Gastrocnemius medialis (tissue), 4 donors: ENCODE results near the gene DENND6B. TPM values are rescaled to one million over a fixed set of nuclear protein-coding genes. Genes with fewer than 3 reads are reported as not detected.
A peak's percentile ranks its signal among the peaks of the same experiment; 100 is the strongest.

ENCODE experiments used
- ATAC-seq, 2 donors: fragments of 150-250 bp; one replicate each; pipeline ENCODE4 v1.9.1; 2016
- DNase-seq, 2 donors: peaks; one replicate each; pipeline ENCODE4 v3.0.0-alpha.2; 2019
- H3K27ac ChIP-seq, 4 donors: fragments of 200-600 bp; sonication (generic); 1 replicate in 1 of 4; 2 replicates in 3 of 4; pipeline ENCODE4 v1.5.1; 2016 to 2018; ENCODE audit warnings: mild to moderate bottlenecking in 2 of 4, moderate library complexity in 1 of 4
- H3K27me3 ChIP-seq, 3 donors: fragments of 200-600 bp; sonication (generic) in 2 of 3; 1 replicate in 1 of 3; 2 replicates in 2 of 3; pipeline versions ENCODE4 v1.5.1 to v1.6.0; 2016 to 2019; ENCODE audit warnings: mild to moderate bottlenecking in 1 of 3, moderate library complexity in 1 of 3
- H3K36me3 ChIP-seq, 2 donors: fragments of 200-600 bp; sonication (generic) in 1 of 2; one replicate each; pipeline ENCODE4 v1.5.1; 2017 to 2018
- H3K4me1 ChIP-seq, 2 donors: fragments of 200-600 bp; sonication (generic) in 1 of 2; one replicate each; pipeline ENCODE4 v1.5.1; 2016 to 2017; ENCODE audit warnings: mild to moderate bottlenecking in 2 of 2
- H3K4me3 ChIP-seq, 4 donors: fragments of 200-600 bp; sonication (generic) in 3 of 4; 1 replicate in 1 of 4; 2 replicates in 3 of 4; pipeline ENCODE4 v1.5.1; 2016 to 2019; ENCODE audit warnings: mild to moderate bottlenecking in 2 of 4
- H3K9me3 ChIP-seq, 3 donors: fragments of 200-600 bp; sonication (generic) in 2 of 3; 1 replicate in 1 of 3; 2 replicates in 2 of 3; pipeline ENCODE4 v1.5.1; 2016 to 2019
- CTCF ChIP-seq, 5 experiments: fragments of 450-650 bp in 3 of 5; fragments of 200-600 bp in 2 of 5; sonication (generic) in 2 of 5; IDR thresholded peaks in 4 of 5; conservative IDR thresholded peaks in 1 of 5; 1 replicate in 4 of 5; 2 replicates in 1 of 5; pipeline ENCODE4 v1.5.1; 2016 to 2019; ENCODE audit warnings: antibody characterized with exemption in 5 of 5, mild to moderate bottlenecking in 3 of 5, moderate library complexity in 3 of 5
- POLR2A ChIP-seq, 2 donors: fragments of 450-650 bp; IDR thresholded peaks; one replicate each; pipeline ENCODE4 v1.6.1; 2017; ENCODE audit warnings: antibody characterized with exemption in 2 of 2, mild to moderate bottlenecking in 2 of 2, moderate library complexity in 2 of 2
- in situ Hi-C, 4 donors: fragments of 200-750 bp; cut with MboI; loops; one replicate each; pipeline versions ENCODE4 v1.15.0 to v1.8.0; 2017; ENCODE audit warnings: low sequenced_read_pairs in 4 of 4
- intact Hi-C: fragments of 100-400 bp; cut with DNase I; formaldehyde crosslinking; loops from one replicate; pipeline ENCODE4 v1.15.1; 2023; ENCODE audit warnings: low total_unique reads
- total RNA-seq, 4 donors: library from RNA; depleted of rRNA; stranded (reverse); fragments of >200 nt; gene quantifications; one replicate each; pipeline versions ENCODE4 v1.1.0 to v1.2.3, GENCODE V29; 2016

DENND6B gene
- total RNA-seq, 4 donors from 2014 or later: 0.55 to 0.84 (median 0.68) TPM; not detected in 1

- intact Hi-C loops (no loop called here), in situ Hi-C loops (no loop called here)
- peaks cover 5 to 10% of the 10 kb centered on the region in 2 donors for H3K4me1 ChIP-seq
- peak overlapping the region in 3 of 4 donors; percentile 2 to 68 (median 51) for H3K27ac ChIP-seq
- ATAC-seq: no peak
- H3K36me3 ChIP-seq: no peaks in the 10 kb centered on the region
- H3K4me3 ChIP-seq: peak overlapping the region in 3 of 4 donors; percentile 17 to 34 (median 31)
- no peak for TF ChIP-seq POLR2A (IDR thresholded peaks at IDR 0.05)
- TF ChIP-seq CTCF (IDR thresholded peaks at IDR 0.05 in 4 of 5, conservative IDR thresholded peaks at IDR 0.05 in 1 of 5): no peak
- no peaks in the 10 kb centered on the region for H3K9me3 ChIP-seq
- no peaks in the 10 kb centered on the region for H3K27me3 ChIP-seq
- no peak for DNase-seq
These were observed 33.1 kb downstream of the DENND6B start for GRCh38 chr22:50293441-50294318.

- no peaks in the 10 kb centered on the region for H3K27me3 ChIP-seq
- intact Hi-C loops (no loop called here), in situ Hi-C loops (no loop called here)
- DNase-seq: no peak
- no peak for ATAC-seq
- no peaks in the 10 kb centered on the region for H3K36me3 ChIP-seq
- H3K4me3 ChIP-seq: peak overlapping the region in 3 of 4 donors; percentile 17 to 34 (median 31)
- H3K9me3 ChIP-seq: no peaks in the 10 kb centered on the region
- H3K4me1 ChIP-seq: peaks cover 5 to 10% of the 10 kb centered on the region in 2 donors
- H3K27ac ChIP-seq: peak overlapping the region in 2 of 4 donors; percentile 2 to 68
- no peak for TF ChIP-seq POLR2A (IDR thresholded peaks at IDR 0.05)
- no peak for TF ChIP-seq CTCF (IDR thresholded peaks at IDR 0.05 in 4 of 5, conservative IDR thresholded peaks at IDR 0.05 in 1 of 5)
These were observed 34.0 kb downstream of the DENND6B start for GRCh38 chr22:50292643-50293440.

- no peaks in the 10 kb centered on the region for H3K36me3 ChIP-seq
- no peak overlapping the region for H3K4me3 ChIP-seq
- peaks cover 5 to 10% of the 10 kb centered on the region in 2 donors for H3K4me1 ChIP-seq
- TF ChIP-seq POLR2A (IDR thresholded peaks at IDR 0.05) (no peak), CTCF (IDR thresholded peaks at IDR 0.05 in 4 of 5, conservative IDR thresholded peaks at IDR 0.05 in 1 of 5) (no peak)
- no peaks in the 10 kb centered on the region for H3K9me3 ChIP-seq
- intact Hi-C loops (no loop called here), in situ Hi-C loops (no loop called here)
- no peak overlapping the region for H3K27ac ChIP-seq
- H3K27me3 ChIP-seq: no peaks in the 10 kb centered on the region
- DNase-seq (no peak), ATAC-seq (no peak)
These were observed 36.7 kb downstream of the DENND6B start for GRCh38 chr22:50289942-50290630.

GRCh38 chr22:50289151-50289941 is 37.5 kb downstream of the DENND6B start:
- H3K9me3 ChIP-seq: no peaks in the 10 kb centered on the region
- intact Hi-C loops: no loop called here
- in situ Hi-C loops: no loop called here
- DNase-seq (no peak), ATAC-seq (no peak)
- H3K27ac ChIP-seq: no peak overlapping the region
- no peaks in the 10 kb centered on the region for H3K36me3 ChIP-seq
- TF ChIP-seq POLR2A (IDR thresholded peaks at IDR 0.05) (no peak), CTCF (IDR thresholded peaks at IDR 0.05 in 4 of 5, conservative IDR thresholded peaks at IDR 0.05 in 1 of 5) (no peak)
- H3K4me1 ChIP-seq: peaks cover 2 to 10% of the 10 kb centered on the region in 2 donors
- H3K27me3 ChIP-seq: no peaks in the 10 kb centered on the region
- no peak overlapping the region for H3K4me3 ChIP-seq
